NB4 (cell line): Measurements from ENCODE around the gene KRI1.
A peak's percentile ranks its signal among the peaks of the same experiment; 100 is the strongest.

Experiments
- CTCF ChIP-seq: IDR thresholded peaks from one replicate; pipeline ENCODE4 v1.5.1; 2012; ENCODE audit warnings: low read depth, low read length
- POLR2A ChIP-seq: IDR thresholded peaks from 2 replicates; pipeline ENCODE4 v1.6.1; 2011; ENCODE audit warnings: mild to moderate bottlenecking; ENCODE audit not compliant: insufficient read length; ENCODE audit errors: extremely low read depth

- peak; percentile 83 for TF ChIP-seq CTCF
- no peak for TF ChIP-seq POLR2A
These were observed 14.0 kb downstream of the KRI1 start for GRCh38 chr19:10551698-10552301.
